ENCODE measurements around the gene IFI35. TPM values are rescaled to one million over a fixed set of nuclear protein-coding genes. Genes with fewer than 3 reads are reported as not detected.
"Not testable (repeated sequence)": the region's sequence is repeated elsewhere in the genome, so short reads cannot be mapped to it uniquely, and the experiment has no call there.

The IFI35 gene
- total and polyA plus RNA-seq, 9 donors = 13.0 to 39.7 (median 29.7) TPM

DNA sequence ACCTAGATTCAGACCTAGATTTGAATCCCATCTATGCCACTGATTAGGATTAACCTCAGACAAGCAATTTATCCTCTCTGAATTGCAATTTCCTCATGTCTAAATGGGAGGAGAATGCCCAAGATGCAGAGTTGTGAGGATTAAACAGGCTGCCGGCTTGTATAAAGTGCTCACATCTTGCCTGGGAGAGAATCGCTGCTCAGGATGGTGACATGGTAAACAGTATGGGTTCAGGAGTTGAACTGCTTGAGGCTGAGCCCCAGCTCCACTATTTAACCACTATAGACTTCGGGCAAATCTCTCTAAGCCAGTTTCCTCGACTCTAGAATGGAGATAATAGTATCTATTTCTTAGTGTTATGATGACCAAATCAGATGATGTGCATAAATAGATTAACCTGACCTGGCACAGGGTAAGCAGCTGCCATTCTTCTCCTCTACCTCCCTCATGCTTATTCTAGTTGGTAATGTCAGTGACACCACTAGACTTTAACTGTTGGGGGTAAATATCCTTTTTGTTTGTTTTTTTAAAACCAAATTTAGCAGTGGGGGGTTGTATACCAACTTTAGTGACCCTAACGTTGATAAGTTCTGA is 9.1 kb upstream of the IFI35 start:
- intact Hi-C loops (cut with DNase I) = loop anchor here in 1 of 4 donors (10.0 kb wide), 1 partner anchor 153 kb away; the partner anchor contains the start of gene AOC2
- 12 to 24% (median 16%) methylated on average over 5 of the region's 5 CpGs for WGBS, 3 donors
- H3K4me3 ChIP-seq = no peak overlapping the region
- no peak for DNase-seq
- no peak for TF ChIP-seq EP300 (IDR thresholded peaks at IDR 0.05)
- TF ChIP-seq, protein P1, sequence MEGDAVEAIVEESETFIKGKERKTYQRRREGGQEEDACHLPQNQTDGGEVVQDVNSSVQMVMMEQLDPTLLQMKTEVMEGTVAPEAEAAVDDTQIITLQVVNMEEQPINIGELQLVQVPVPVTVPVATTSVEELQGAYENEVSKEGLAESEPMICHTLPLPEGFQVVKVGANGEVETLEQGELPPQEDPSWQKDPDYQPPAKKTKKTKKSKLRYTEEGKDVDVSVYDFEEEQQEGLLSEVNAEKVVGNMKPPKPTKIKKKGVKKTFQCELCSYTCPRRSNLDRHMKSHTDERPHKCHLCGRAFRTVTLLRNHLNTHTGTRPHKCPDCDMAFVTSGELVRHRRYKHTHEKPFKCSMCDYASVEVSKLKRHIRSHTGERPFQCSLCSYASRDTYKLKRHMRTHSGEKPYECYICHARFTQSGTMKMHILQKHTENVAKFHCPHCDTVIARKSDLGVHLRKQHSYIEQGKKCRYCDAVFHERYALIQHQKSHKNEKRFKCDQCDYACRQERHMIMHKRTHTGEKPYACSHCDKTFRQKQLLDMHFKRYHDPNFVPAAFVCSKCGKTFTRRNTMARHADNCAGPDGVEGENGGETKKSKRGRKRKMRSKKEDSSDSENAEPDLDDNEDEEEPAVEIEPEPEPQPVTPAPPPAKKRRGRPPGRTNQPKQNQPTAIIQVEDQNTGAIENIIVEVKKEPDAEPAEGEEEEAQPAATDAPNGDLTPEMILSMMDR (IDR thresholded peaks at IDR 0.05) = no peak
- no peak for TF ChIP-seq POLR2A (IDR thresholded peaks at IDR 0.05)
- H3K36me3 ChIP-seq = no peaks in the 10 kb centered on the region
- no peaks in the 10 kb centered on the region for H3K27me3 ChIP-seq
- H3K27ac ChIP-seq = peak overlapping the region in 1 of 2 donors; percentile 32
- H3K4me1 ChIP-seq (ENCODE audit: insufficient read depth) = peaks cover 4% of the 10 kb centered on the region
- no peaks in the 10 kb centered on the region for H3K9me3 ChIP-seq

DNA sequence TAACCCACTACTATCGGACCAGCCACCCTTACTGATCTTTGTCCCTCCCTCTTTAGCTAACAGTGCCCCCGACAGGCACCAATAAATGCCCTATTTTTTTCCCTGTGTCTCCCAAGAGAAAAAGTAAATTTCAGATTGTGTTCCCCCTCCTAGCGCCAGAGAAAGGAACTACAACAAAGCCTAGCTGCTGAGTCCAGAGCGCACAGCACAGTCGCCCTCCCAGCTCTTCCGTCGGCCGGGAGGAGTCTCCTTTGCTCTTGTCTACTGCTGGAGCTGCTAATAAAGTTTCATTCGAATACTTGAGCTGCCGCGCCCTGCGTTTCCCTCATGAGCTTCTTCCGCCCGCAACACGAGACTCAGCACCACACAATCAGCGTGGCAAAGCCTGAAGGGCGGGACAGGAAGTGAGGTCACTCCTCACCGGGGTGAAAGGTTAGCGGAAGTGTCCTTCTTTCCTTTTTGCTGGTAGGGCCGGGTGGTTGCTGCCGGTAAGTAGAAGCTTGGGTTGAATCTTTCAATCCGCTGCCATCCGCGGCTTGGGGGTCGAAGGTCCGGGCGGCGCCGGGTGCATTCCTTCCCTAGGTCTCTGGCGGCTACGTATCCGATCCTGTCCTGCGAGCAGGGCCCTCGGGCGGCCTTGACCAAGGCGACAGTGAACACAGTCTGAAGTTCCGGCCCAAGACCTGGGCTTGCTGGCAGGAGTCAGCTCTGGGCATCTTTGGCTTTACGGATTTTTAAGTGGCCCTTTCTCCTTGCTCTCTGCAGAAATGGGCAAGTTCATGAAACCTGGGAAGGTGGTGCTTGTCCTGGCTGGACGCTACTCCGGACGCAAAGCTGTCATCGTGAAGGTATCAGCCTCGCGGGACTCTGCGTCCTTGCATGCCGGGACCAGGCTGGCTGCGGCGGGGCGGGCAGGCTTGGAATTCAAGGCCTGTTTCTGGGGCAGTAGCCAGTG is 8.3 kb upstream of the IFI35 start, which contains the start of gene RPL27:
Gene RPL27 (plus strand): TSS at position 436 of the 955 bp plus-strand sequence. CDS start 332 bp downstream, at position 768.
- 0% methylated on average over 49 of the region's 49 CpGs for WGBS, 3 donors
- DNase-seq = peak; percentile 97 to 99 (median 98)
- H3K27me3 ChIP-seq = no peaks in the 10 kb centered on the region
- no peak for TF ChIP-seq EP300 (IDR thresholded peaks at IDR 0.05)
- TF ChIP-seq POLR2A (IDR thresholded peaks at IDR 0.05) = peak; percentile 89
- TF ChIP-seq, protein P1 (IDR thresholded peaks at IDR 0.05) = peak; percentile 71 to 95 (median 90)
- no peaks in the 10 kb centered on the region for H3K36me3 ChIP-seq
- intact Hi-C loops (cut with DNase I) = loop anchor here in 1 of 4 donors (10.0 kb wide), 1 partner anchor 153 kb away; the partner anchor contains the start of gene AOC2
- no peaks in the 10 kb centered on the region for H3K9me3 ChIP-seq
- peaks cover 4% of the 10 kb centered on the region for H3K4me1 ChIP-seq (ENCODE audit: insufficient read depth)
- H3K27ac ChIP-seq = peak within 1 kb of the TSS; percentile 69 to 80
- H3K4me3 ChIP-seq = peak within 1 kb of the TSS; percentile 65

DNA sequence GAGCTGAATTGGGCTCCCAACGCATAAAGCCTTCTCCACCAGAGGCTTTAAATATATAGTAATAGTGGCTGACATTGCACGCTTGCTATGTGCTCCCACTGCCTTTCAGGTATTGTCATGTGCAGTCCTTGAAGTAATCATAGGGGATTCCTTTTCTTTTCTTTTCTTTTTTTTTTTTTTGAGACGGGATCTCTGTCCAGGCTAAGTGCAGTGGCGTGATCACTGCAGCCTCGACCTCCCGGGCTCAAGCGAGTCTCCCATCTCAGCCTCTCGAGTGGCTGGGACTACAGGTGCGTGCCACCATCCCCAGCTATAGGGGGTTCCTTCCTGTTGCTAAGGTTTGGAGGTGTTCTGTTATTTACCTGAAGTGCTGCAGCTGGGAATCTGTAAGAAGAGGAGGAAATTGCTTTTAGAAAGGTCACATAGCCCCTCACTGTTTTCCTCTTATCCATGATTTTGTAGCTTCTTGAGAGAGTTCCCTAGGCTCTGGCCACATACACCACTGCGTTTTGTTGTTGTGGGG is 7.5 kb upstream of the IFI35 start:
- peak overlapping the region; percentile 65 for H3K4me3 ChIP-seq
- no peaks in the 10 kb centered on the region for H3K27me3 ChIP-seq
- TF ChIP-seq, protein P1 (IDR thresholded peaks at IDR 0.05) = no peak
- TF ChIP-seq POLR2A (IDR thresholded peaks at IDR 0.05) = no peak
- no peak for TF ChIP-seq EP300 (IDR thresholded peaks at IDR 0.05)
- H3K27ac ChIP-seq = peak overlapping the region; percentile 69 to 80
- H3K9me3 ChIP-seq = no peaks in the 10 kb centered on the region
- no peak for DNase-seq
- intact Hi-C loops (cut with DNase I) = loop anchor here in 1 of 4 donors (10.0 kb wide), 1 partner anchor 154 kb away; the partner anchor contains the start of gene AOC2
- H3K4me1 ChIP-seq (ENCODE audit: insufficient read depth) = peaks cover 4% of the 10 kb centered on the region
- no peaks in the 10 kb centered on the region for H3K36me3 ChIP-seq
- 5 to 10% (median 5%) methylated on average over 10 of the region's 10 CpGs for WGBS, 3 donors

DNA sequence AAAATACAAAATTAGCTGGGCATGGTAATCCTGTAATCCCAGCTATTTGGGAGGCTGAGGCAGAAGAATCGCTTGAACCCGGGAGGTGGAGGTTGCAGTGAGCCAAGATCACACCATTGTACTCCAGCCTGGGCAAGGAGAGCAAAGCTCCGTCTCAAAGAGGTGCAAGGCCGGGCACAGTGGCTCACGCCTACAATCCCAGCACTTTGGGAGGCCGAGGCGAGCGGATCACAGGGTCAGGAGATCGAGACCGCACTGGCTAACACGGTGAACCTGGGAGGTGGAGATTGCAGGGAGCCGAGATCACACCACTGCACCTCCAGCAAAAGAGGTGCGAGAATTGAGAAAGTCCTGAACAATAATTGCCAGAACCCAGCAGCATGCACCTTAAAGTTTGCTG is 5.7 kb upstream of the IFI35 start:
- H3K9me3 ChIP-seq; DNase-seq; H3K27me3 ChIP-seq; H3K27ac ChIP-seq; H3K4me1 ChIP-seq (ENCODE audit: insufficient read depth); H3K4me3 ChIP-seq; H3K36me3 ChIP-seq; intact Hi-C loops (cut with DNase I): not testable (repeated sequence)
- 85 to 90% (median 86%) methylated on average over 13 of the region's 13 CpGs for WGBS, 3 donors
